Esophagus muscularis mucosa (tissue), 4 donors: ENCODE results near the gene IL21R. TPM values are rescaled to one million over a fixed set of nuclear protein-coding genes. Genes with fewer than 3 reads are reported as not detected.
"Not testable (repeated sequence)": the region's sequence is repeated elsewhere in the genome, so short reads cannot be mapped to it uniquely, and the experiment has no call there.

Experiments used
- DNase-seq: peaks from one replicate; pipeline ENCODE4 v3.0.0-alpha.2; 2017; ENCODE audit errors: extremely low spot score
- H3K27ac ChIP-seq, 4 donors: fragments of 200-600 bp; sonication (generic); replicated peaks in 1 of 4; 1 replicate in 3 of 4; 2 replicates in 1 of 4; pipeline ENCODE4 v1.5.1; 2016 to 2019; ENCODE audit warnings: mild to moderate bottlenecking in 1 of 4
- H3K27me3 ChIP-seq, 4 donors: fragments of 200-600 bp; sonication (generic); one replicate each; pipeline versions ENCODE4 v1.5.1 to v1.6.0; 2016 to 2019
- H3K36me3 ChIP-seq, 4 donors: fragments of 200-600 bp; sonication (generic); one replicate each; pipeline ENCODE4 v1.5.1; 2016 to 2019
- H3K4me1 ChIP-seq, 4 donors: fragments of 200-600 bp; sonication (generic); one replicate each; pipeline ENCODE4 v1.5.1; 2016 to 2019
- H3K4me3 ChIP-seq, 4 donors: fragments of 200-600 bp; sonication (generic); 1 replicate in 2 of 4; 2 replicates in 2 of 4; pipeline ENCODE4 v1.5.1; 2016 to 2019; ENCODE audit warnings: mild to moderate bottlenecking in 4 of 4, moderate library complexity in 1 of 4
- H3K9me3 ChIP-seq, 4 donors: fragments of 200-600 bp; sonication (generic); 1 replicate in 3 of 4; 2 replicates in 1 of 4; pipeline ENCODE4 v1.5.1; 2016 to 2019
- CTCF ChIP-seq, 3 experiments: fragments of 200-600 bp in 2 of 3; fragments of 450-650 bp in 1 of 3; sonication (generic) in 2 of 3; IDR thresholded peaks; one replicate each; pipeline ENCODE4 v1.5.1; 2017 to 2019; ENCODE audit warnings: antibody characterized with exemption in 3 of 3, mild to moderate bottlenecking in 2 of 3, moderate library complexity in 1 of 3
- EP300 ChIP-seq: sonication (generic); formaldehyde crosslinking; IDR thresholded peaks from one replicate; pipeline ENCODE4 v1.6.1; 2017; ENCODE audit warnings: antibody characterized with exemption
- POLR2A ChIP-seq: fragments of 450-650 bp; IDR thresholded peaks from one replicate; pipeline ENCODE4 v1.6.1; 2017; ENCODE audit warnings: antibody characterized with exemption, moderate library complexity, mild to moderate bottlenecking, low read depth
- POLR2AphosphoS5 ChIP-seq, 2 donors: sonication (generic); formaldehyde crosslinking; IDR thresholded peaks; one replicate each; pipeline ENCODE4 v1.6.1; 2017; ENCODE audit warnings: antibody characterized with exemption in 2 of 2
- WGBS: methylation state at CpG from one replicate; pipeline ENCODE4 v1.1.5; 2018; 5-methylcytosine and 5-hydroxymethylcytosine counted together
- intact Hi-C: fragments of 100-400 bp; cut with DNase I; formaldehyde crosslinking; loops from one replicate; pipeline ENCODE4 v1.15.1; 2023
- total RNA-seq, 4 donors: library from RNA; depleted of rRNA; stranded (reverse); fragments of >200 nt; gene quantifications; one replicate each; pipeline versions ENCODE4 v1.1.0 to v1.2.1, GENCODE V29; 2016

Gene IL21R
- total RNA-seq, 4 donors from 2014 or later: under 0.01 to 0.50 (median 0.17) TPM; not detected in 1

GRCh38 chr16:27406511-27407128, 4.6 kb downstream of the IL21R start:
- Histone ChIP-seq H3K36me3 (no peaks in the 10 kb centered on the region), H3K27ac (no peak overlapping the region), H3K4me3 (no peak overlapping the region), H3K4me1 (peaks cover 6 to 16% (median 12%) of the 10 kb centered on the region in 4 donors), H3K27me3 (peaks cover 0 to 54% (median 0%) of the 10 kb centered on the region in 4 donors), H3K9me3 (peaks cover 0 to 12% (median 0%) of the 10 kb centered on the region in 4 donors)
- DNase-seq: no peak
- 77% methylated on average over 6 of the region's 6 CpGs for WGBS
- intact Hi-C loops: no loop called here
- no peak for TF ChIP-seq POLR2A
- no peak for TF ChIP-seq CTCF (IDR thresholded peaks at IDR 0.05)
- no peak for TF ChIP-seq POLR2AphosphoS5 (IDR thresholded peaks at IDR 0.05)
- TF ChIP-seq EP300: no peak

- H3K27me3 ChIP-seq: peaks cover 0 to 54% (median 0%) of the 10 kb centered on the region in 4 donors
- no peak overlapping the region for H3K27ac ChIP-seq
- no peak for DNase-seq
- no peaks in the 10 kb centered on the region for H3K36me3 ChIP-seq
- peaks cover 4 to 11% (median 7%) of the 10 kb centered on the region in 4 donors for H3K4me1 ChIP-seq
- peaks cover 0 to 12% (median 0%) of the 10 kb centered on the region in 4 donors for H3K9me3 ChIP-seq
- TF ChIP-seq EP300: no peak
- TF ChIP-seq CTCF (IDR thresholded peaks at IDR 0.05): no peak
- no peak for TF ChIP-seq POLR2AphosphoS5 (IDR thresholded peaks at IDR 0.05)
- no peak for TF ChIP-seq POLR2A
- no peak overlapping the region for H3K4me3 ChIP-seq
- intact Hi-C loops: no loop called here
- WGBS: 78% methylated on average over 2 of the region's 2 CpGs
Observed at GRCh38 chr16:27407133-27407532, 5.2 kb downstream of the IL21R start.

GRCh38 chr16:27408012-27408601, 6.1 kb downstream of the IL21R start:
- DNase-seq: peak; percentile 42
- no peak for TF ChIP-seq POLR2AphosphoS5 (IDR thresholded peaks at IDR 0.05)
- TF ChIP-seq POLR2A: no peak
- no peak for TF ChIP-seq CTCF (IDR thresholded peaks at IDR 0.05)
- no peak for TF ChIP-seq EP300
- Histone ChIP-seq H3K9me3 (peaks cover 0 to 12% (median 0%) of the 10 kb centered on the region in 4 donors), H3K36me3 (no peaks in the 10 kb centered on the region), H3K27me3 (peaks cover 0 to 46% (median 0%) of the 10 kb centered on the region in 4 donors), H3K27ac (no peak overlapping the region), H3K4me3 (no peak overlapping the region), H3K4me1 (peaks cover 0 to 1% (median 0%) of the 10 kb centered on the region in 4 donors)
- intact Hi-C loops: no loop called here
- 76% methylated on average over 3 of the region's 3 CpGs for WGBS

- TF ChIP-seq POLR2A (no peak), POLR2AphosphoS5 (IDR thresholded peaks at IDR 0.05) (no peak), EP300 (no peak), CTCF (IDR thresholded peaks at IDR 0.05) (no peak)
- Histone ChIP-seq H3K27ac (no peak overlapping the region), H3K27me3 (peaks cover 0 to 41% (median 0%) of the 10 kb centered on the region in 4 donors), H3K4me1 (no peaks in the 10 kb centered on the region), H3K4me3 (no peak overlapping the region), H3K36me3 (no peaks in the 10 kb centered on the region), H3K9me3 (peaks cover 0 to 12% (median 0%) of the 10 kb centered on the region in 4 donors)
- intact Hi-C loops: no loop called here
- DNase-seq: peak; percentile 87
- 77% methylated on average over 6 of the region's 6 CpGs for WGBS
Observed at GRCh38 chr16:27408602-27409031, 6.6 kb downstream of the IL21R start.

GRCh38 chr16:27409958-27410357, 8.0 kb downstream of the IL21R start:
- WGBS: 75% methylated on average over 2 of the region's 2 CpGs
- H3K36me3 ChIP-seq, DNase-seq, H3K4me1 ChIP-seq, intact Hi-C loops, H3K4me3 ChIP-seq, H3K27ac ChIP-seq: not testable (repeated sequence)
- H3K9me3 ChIP-seq: peaks cover 0 to 12% (median 0%) of the 10 kb centered on the region in 4 donors
- H3K27me3 ChIP-seq: peaks cover 0 to 27% (median 0%) of the 10 kb centered on the region in 4 donors
